Lower leg skin (tissue), 3 donors: ENCODE measurements around the gene MILR1.

ENCODE experiments used
- CTCF ChIP-seq, 3 donors: fragments of 450-650 bp; IDR thresholded peaks; one replicate each; pipeline ENCODE4 v1.5.1; 2016; ENCODE audit warnings: antibody characterized with exemption in 3 of 3, mild to moderate bottlenecking in 3 of 3, moderate library complexity in 2 of 3
- POLR2A ChIP-seq, 2 donors: fragments of 450-650 bp; IDR thresholded peaks; one replicate each; pipeline ENCODE4 v1.6.1; 2016 to 2017; ENCODE audit warnings: antibody characterized with exemption in 2 of 2, mild to moderate bottlenecking in 1 of 2, moderate library complexity in 1 of 2

- TF ChIP-seq CTCF (IDR thresholded peaks at IDR 0.05) (no peak), POLR2A (IDR thresholded peaks at IDR 0.05) (no peak)
Measured at GRCh38 chr17:64442541-64442971, 6.4 kb upstream of the MILR1 start.
